SW480 (cell line): ENCODE results near the gene EGF.
"Not testable (repeated sequence)": the region's sequence is repeated elsewhere in the genome, so short reads cannot be mapped to it uniquely, and the experiment has no call there.

ENCODE experiments used
- DNase-seq: peaks from one replicate; pipeline ENCODE4 v3.0.0-alpha.2; 2016; ENCODE audit warnings: low spot score

The EGF gene

GRCh38 chr4:109915385-109916026 is 2.8 kb downstream of the EGF start:
- DNase-seq, result no peak

GRCh38 chr4:109916027-109916409 is 3.3 kb downstream of the EGF start:
- no peak for DNase-seq

GRCh38 chr4:109921384-109921808 is 8.7 kb downstream of the EGF start:
- peak; percentile 22 for DNase-seq

- no peak for DNase-seq
Observed at GRCh38 chr4:109925396-109925795, 12.7 kb downstream of the EGF start.

DNA sequence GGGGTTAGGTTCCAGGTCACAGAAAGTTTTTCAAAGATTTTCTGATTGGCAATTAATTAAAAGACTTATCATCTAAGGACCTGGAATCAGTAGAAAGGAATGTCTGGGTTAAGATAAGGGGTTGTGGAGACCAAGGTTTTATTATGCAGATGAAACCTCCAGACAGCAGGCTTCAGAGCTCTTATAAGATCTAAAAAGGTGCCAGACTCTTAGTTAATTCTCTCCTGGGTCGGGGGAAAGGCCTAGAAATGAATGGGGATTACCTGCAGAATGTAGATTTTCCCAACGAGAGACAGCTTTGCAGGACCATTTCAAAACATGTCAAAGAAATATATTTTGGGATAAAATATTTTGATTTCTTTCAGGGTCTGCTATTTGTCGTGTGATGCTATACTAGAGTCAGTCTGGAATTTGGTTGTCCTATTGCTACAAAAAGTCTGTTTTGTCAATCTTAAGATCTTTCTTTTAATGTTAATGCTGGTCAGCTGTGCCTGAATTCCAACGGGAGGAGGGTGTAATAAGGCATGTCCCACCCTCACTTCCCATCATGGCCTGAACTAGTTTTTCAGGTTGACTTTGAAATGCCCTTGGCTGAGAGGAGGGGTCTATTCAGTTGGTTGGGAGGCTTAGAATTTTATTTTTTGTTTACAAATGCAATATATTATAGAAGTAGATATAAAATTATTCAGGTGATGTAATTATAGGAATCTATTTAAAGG is 15.8 kb downstream of the EGF start:
- DNase-seq, result no peak

- no peak for DNase-seq
Observed at GRCh38 chr4:109930464-109930863, 17.8 kb downstream of the EGF start.

GRCh38 chr4:109930872-109931271 is 18.2 kb downstream of the EGF start:
- no peak for DNase-seq

- no peak for DNase-seq
Observed at GRCh38 chr4:109931318-109931717, 18.6 kb downstream of the EGF start.

GRCh38 chr4:109937352-109937751 is 24.7 kb downstream of the EGF start:
- not testable (repeated sequence) for DNase-seq

DNA sequence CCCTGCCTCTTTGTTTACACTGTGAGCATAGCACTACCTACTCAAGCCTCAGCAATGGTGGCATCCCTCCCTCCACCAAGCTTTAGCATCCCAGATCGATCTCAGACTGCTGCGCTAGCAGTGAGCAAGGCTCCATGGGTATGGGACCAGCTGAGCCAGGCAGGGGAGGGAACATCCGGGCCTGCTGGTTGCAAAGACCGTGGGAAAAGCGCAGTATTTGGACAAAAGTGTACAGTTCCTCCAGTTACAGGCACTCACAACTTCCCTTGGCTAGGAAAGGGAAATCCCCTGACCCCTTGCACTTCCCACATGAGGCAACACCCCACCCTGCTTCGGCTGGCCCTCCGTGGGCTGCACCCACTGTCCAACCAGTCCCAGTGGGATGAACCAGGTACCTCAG is 26.5 kb downstream of the EGF start:
- DNase-seq, result no peak

DNA sequence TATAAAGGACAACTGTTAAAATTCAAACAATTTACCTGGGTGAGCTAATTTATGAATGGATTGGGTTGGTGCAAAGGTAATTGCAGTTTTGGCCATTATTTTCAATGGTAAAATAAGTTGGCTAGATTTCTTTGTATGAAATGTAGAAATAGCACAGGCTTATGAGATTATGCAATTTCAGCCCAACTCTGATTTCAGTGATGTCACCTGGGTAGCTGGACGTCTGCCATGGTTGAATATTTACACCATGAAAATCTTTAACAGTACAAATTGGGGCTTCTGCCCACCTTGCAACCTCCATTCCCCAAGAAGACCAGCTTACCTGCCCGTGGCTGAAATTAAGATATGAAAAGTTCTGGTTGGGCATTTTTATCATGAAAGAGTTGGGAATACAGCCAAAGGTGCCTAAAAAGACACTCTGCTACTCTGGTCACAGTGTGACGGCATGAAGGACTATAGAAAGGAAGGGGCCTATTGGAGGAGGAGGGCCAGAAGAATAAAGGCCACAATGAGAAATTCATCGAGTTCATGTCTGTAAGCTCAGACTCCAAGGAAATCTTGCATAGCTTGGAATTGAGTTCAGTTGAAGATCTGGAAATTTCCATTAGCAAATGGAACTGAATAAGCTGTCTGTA is 29.7 kb downstream of the EGF start:
- no peak for DNase-seq

DNA sequence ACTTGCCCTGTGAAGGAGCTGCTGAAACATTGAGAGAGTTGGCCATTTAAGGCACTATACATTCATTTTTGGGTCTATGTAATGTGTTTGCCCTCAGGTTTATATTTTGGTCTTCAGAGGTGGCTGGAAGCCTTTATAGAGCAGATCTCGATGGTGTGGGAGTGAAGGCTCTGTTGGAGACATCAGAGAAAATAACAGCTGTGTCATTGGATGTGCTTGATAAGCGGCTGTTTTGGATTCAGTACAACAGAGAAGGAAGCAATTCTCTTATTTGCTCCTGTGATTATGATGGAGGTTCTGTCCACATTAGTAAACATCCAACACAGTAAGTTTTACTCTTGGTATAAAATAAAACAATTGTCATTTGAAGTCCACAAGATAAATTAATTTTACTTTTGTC is 31.1 kb downstream of the EGF start:
- DNase-seq, result no peak

DNA sequence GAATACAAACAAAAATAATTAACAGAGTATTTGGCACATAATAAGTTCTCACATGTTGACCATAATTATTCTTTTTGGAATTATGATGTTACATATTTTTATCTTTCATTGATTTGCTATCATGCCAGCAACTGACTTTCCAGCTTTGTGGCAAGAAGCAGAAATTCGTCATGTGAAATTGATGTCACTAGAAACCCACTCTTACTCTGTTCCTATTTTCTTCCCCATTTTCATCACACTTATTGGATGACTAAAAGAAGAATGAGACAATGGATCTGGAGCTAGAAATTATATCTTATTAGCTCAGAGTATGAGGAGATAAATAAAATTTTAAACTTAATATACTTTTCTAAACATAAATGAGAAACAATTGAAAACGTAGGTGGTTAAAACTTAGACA is 31.9 kb downstream of the EGF start:
- DNase-seq, result no peak

DNA sequence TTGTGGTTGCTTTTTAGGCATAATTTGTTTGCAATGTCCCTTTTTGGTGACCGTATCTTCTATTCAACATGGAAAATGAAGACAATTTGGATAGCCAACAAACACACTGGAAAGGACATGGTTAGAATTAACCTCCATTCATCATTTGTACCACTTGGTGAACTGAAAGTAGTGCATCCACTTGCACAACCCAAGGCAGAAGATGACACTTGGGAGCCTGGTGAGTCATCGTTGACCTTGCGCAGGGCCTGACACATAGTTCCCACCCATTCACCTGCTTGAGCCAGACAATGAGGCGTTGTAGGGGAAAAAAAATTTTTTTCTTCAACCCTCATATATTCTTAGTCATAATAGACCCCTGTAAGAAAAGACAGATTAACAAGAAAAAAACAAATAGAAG is 32.4 kb downstream of the EGF start:
- peak; percentile 5 for DNase-seq

DNA sequence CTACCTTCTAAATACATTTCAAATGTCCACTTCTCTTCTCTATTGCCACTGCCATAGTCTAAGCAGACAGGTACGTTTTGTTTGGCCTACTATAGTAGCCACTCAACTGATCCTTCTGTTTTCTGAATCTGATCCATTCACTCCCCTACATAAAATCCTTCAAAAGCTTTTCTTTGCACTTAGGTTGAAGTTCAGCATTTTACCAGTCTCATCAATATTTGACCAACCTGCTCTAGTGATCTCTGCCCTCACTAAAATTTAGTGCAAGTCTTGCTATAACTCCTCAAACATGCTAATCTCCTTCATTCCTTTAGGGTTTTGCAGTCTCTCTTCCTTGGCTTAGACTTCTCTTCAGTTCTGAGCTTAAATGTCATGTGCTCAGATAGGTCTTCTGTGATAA is 33.4 kb downstream of the EGF start:
- DNase-seq, result no peak

- peak; percentile 30 for DNase-seq
Observed at GRCh38 chr4:109947457-109947856, 34.8 kb downstream of the EGF start.

DNA sequence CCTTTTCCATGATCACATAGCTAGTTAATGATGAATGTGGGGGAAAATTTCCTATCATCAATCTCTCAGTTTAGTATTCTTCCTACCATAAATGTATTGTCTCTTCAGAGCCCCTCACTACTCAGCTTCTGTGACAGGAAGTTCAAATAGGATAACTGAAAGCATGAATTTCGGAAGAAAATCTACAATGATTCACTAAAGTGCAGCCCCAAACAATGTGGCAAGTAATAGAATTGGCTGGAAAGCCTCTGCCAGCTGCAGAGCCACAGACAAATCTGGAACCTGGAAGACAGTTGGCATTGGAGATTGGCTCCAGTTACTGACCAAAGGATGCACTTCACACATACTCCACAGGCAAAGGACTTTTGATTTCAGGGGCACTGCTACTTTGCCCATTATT is 35.2 kb downstream of the EGF start:
- no peak for DNase-seq

- not testable (repeated sequence) for DNase-seq
Observed at GRCh38 chr4:109949099-109949718, 36.5 kb downstream of the EGF start.

- DNase-seq, result no peak
Observed at GRCh38 chr4:109952612-109953011, 39.9 kb downstream of the EGF start.

DNA sequence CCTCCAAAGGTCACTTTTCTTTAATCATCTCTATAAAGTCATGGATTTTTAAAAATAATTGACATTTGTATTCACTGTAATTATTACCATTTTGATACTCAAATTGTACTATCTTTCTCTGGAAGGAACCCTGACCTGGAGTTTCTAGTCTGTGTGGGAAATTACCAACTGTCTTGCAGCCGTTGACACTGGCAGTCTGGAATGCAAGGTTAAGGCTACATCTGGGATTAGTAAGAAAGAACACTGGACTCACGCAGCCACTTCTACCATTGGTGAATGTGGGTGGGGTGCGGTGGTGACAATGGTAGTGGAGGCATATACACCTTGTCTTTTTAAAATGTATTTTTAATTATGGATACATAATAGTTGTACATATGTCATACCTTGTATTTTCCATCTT is 40.9 kb downstream of the EGF start:
- DNase-seq, result no peak

GRCh38 chr4:109955146-109955545 is 42.5 kb downstream of the EGF start:
- DNase-seq, result no peak

GRCh38 chr4:109957227-109957626 is 44.5 kb downstream of the EGF start:
- no peak for DNase-seq

GRCh38 chr4:109959195-109959594 is 46.5 kb downstream of the EGF start:
- DNase-seq, result no peak
